H1 (cell line): ENCODE measurements around the gene OTUD3. TPM values are rescaled to one million over a fixed set of nuclear protein-coding genes. Genes with fewer than 3 reads are reported as not detected.

ENCODE experiments used
- CTCF ChIA-PET: fragments of 300-600 bp; sonication (Branson Sonifier 250); formaldehyde crosslinking; loops from one replicate; lab custom pipeline; 2021; ENCODE audit not compliant: partially characterized antibody; lab: Charles Lee
- POLR2A ChIA-PET: fragments of 300-600 bp; sonication (Branson Sonifier 250); formaldehyde crosslinking; loops from one replicate; lab custom pipeline; 2021; ENCODE audit warnings: inconsistent platforms; ENCODE audit not compliant: partially characterized antibody; lab: Charles Lee
- DNase-seq, 2 experiments: peaks; one replicate each; pipeline versions ENCODE4 v3.0.0 to v3.0.0-alpha.2; 2010 to 2022; ENCODE audit warnings: low spot score in 2 of 2, low read depth in 1 of 2, mixed read lengths in 1 of 2
- FAIRE-seq: peaks from 2 replicates; lab custom pipeline; 2011; peaks lifted over from hg19 to GRCh38; lab: Jason Lieb, UNC
- H2AFZ ChIP-seq: 2 replicates; pipeline ENCODE4 v1.8.1; 2012; ENCODE audit warnings: low read length, inconsistent platforms
- H2AK5ac ChIP-seq: 2 replicates; pipeline ENCODE4 v1.6.1; 2013; ENCODE audit warnings: low read depth, low read length
- H2BK120ac ChIP-seq: replicated peaks from 2 replicates; pipeline ENCODE3; 2013; ENCODE audit warnings: low read depth, low read length, inconsistent platforms
- H2BK12ac ChIP-seq: 2 replicates; pipeline ENCODE4 v1.6.1; 2013; ENCODE audit warnings: low read depth, low read length
- H2BK15ac ChIP-seq: 2 replicates; pipeline ENCODE4 v1.6.1; 2013; ENCODE audit warnings: low read length
- H2BK20ac ChIP-seq: 2 replicates; pipeline ENCODE4 v1.6.1; 2013; ENCODE audit warnings: low read length
- H2BK5ac ChIP-seq: 2 replicates; pipeline ENCODE4 v1.6.1; 2013; ENCODE audit warnings: low read depth, low read length
- H3K14ac ChIP-seq: 2 replicates; pipeline ENCODE4 v1.6.1; 2013; ENCODE audit warnings: inconsistent platforms; ENCODE audit not compliant: insufficient read length
- H3K18ac ChIP-seq: 2 replicates; pipeline ENCODE4 v1.6.1; 2013; ENCODE audit warnings: low read length; ENCODE audit errors: extremely low read depth
- H3K23ac ChIP-seq: 2 replicates; pipeline ENCODE4 v1.6.1; 2013; ENCODE audit warnings: inconsistent platforms; ENCODE audit not compliant: insufficient read length
- H3K23me2 ChIP-seq: 2 replicates; pipeline ENCODE4 v1.6.1; 2013; ENCODE audit warnings: low read depth, low read length
- H3K27ac ChIP-seq: 2 replicates; pipeline ENCODE4 v1.6.1; 2011; ENCODE audit warnings: low read depth, low read length, inconsistent platforms
- H3K27me3 ChIP-seq, 4 experiments: replicated peaks in 1 of 4; 1 replicate in 1 of 4; 2 replicates in 3 of 4; pipeline versions ENCODE4 v1.6.1 to v1.8.1; 2011 to 2013; ENCODE audit warnings: low read length in 3 of 4, mild to moderate bottlenecking in 3 of 4, inconsistent platforms in 2 of 4, mixed read lengths in 2 of 4, moderate library complexity in 1 of 4; ENCODE audit not compliant: control insufficient read depth in 3 of 4, insufficient read depth in 3 of 4; ENCODE audit errors: extremely low read depth in 1 of 4
- H3K36me3 ChIP-seq, 4 experiments: 2 replicates each; pipeline versions ENCODE4 v1.6.1 to v1.8.1; 2011 to 2013; ENCODE audit warnings: mild to moderate bottlenecking in 4 of 4, low read length in 3 of 4, moderate library complexity in 2 of 4, control low read depth in 1 of 4, inconsistent platforms in 1 of 4; ENCODE audit not compliant: insufficient read depth in 4 of 4, control insufficient read depth in 2 of 4
- H3K4ac ChIP-seq: replicated peaks from 2 replicates; pipeline ENCODE3; 2013; ENCODE audit warnings: low read length, low read depth, mixed read lengths, inconsistent platforms; ENCODE audit not compliant: insufficient read length
- H3K4me1 ChIP-seq, 4 experiments: replicated peaks in 1 of 4; 1 replicate in 1 of 4; 2 replicates in 3 of 4; pipeline versions ENCODE4 v1.6.1 to v1.8.1; 2011 to 2013; ENCODE audit warnings: low read length in 3 of 4, inconsistent platforms in 2 of 4, mixed read lengths in 1 of 4; ENCODE audit not compliant: insufficient read depth in 4 of 4, control insufficient read depth in 3 of 4
- H3K4me2 ChIP-seq, 2 experiments: 2 replicates each; pipeline versions ENCODE4 v1.6.1 to v1.8.1; 2011 to 2013; ENCODE audit warnings: low read depth in 2 of 2, low read length in 2 of 2, control low read depth in 1 of 2, inconsistent platforms in 1 of 2, mild to moderate bottlenecking in 1 of 2; ENCODE audit not compliant: insufficient read depth in 1 of 2
- H3K4me3 ChIP-seq, 4 experiments: fragments of 200-600, 300-600 bp in 1 of 4; sonication (generic), shearing (Covaris generic), sonication (Bioruptor Twin) in 1 of 4; 2 replicates each; pipeline versions ENCODE4 v1.5.1 to v1.8.1; 2011 to 2016; ENCODE audit warnings: low read length in 4 of 4, low read depth in 3 of 4, control low read depth in 2 of 4, inconsistent platforms in 2 of 4, mild to moderate bottlenecking in 2 of 4, mixed read lengths in 1 of 4, moderate library complexity in 1 of 4; ENCODE audit not compliant: insufficient read depth in 2 of 4; ENCODE audit errors: extremely low read depth in 1 of 4
- H3K56ac ChIP-seq: replicated peaks from 2 replicates; pipeline ENCODE3; 2013; ENCODE audit warnings: low read depth, mild to moderate bottlenecking, mixed read lengths, low read length, inconsistent platforms; ENCODE audit not compliant: insufficient read length
- H3K79me1 ChIP-seq: 2 replicates; pipeline ENCODE4 v1.6.1; 2013; ENCODE audit warnings: low read depth, low read length, control low read depth
- H3K79me2 ChIP-seq, 2 experiments: 2 replicates each; pipeline versions ENCODE4 v1.6.1 to v1.8.1; 2012 to 2013; ENCODE audit warnings: low read length in 2 of 2, mild to moderate bottlenecking in 2 of 2, inconsistent platforms in 1 of 2; ENCODE audit not compliant: insufficient read depth in 2 of 2, control insufficient read depth in 1 of 2
- H3K9ac ChIP-seq, 4 experiments: replicated peaks in 1 of 4; 1 replicate in 1 of 4; 2 replicates in 3 of 4; pipeline versions ENCODE4 v1.6.1 to v1.8.1; 2011 to 2013; ENCODE audit warnings: low read depth in 3 of 4, low read length in 3 of 4, control low read depth in 2 of 4, mild to moderate bottlenecking in 2 of 4, moderate library complexity in 2 of 4, inconsistent platforms in 1 of 4; ENCODE audit errors: extremely low read depth in 1 of 4
- H3K9me3 ChIP-seq, 2 experiments: 2 replicates each; pipeline versions ENCODE4 v1.6.1 to v1.8.1; 2012 to 2013; ENCODE audit warnings: mild to moderate bottlenecking in 2 of 2, moderate library complexity in 2 of 2, control low read depth in 1 of 2, inconsistent platforms in 1 of 2, low read depth in 1 of 2, low read length in 1 of 2, mixed read lengths in 1 of 2; ENCODE audit not compliant: insufficient read depth in 2 of 2
- H4K20me1 ChIP-seq, 2 experiments: replicated peaks in 1 of 2; 2 replicates each; pipeline versions ENCODE3 to v1.8.1; 2011 to 2013; ENCODE audit warnings: inconsistent platforms in 2 of 2, low read length in 2 of 2, mild to moderate bottlenecking in 1 of 2; ENCODE audit not compliant: insufficient read depth in 2 of 2, control insufficient read depth in 1 of 2
- H4K5ac ChIP-seq: 2 replicates; pipeline ENCODE4 v1.6.1; 2013; ENCODE audit warnings: low read length, low read depth, mixed read lengths, inconsistent platforms; ENCODE audit not compliant: insufficient read length
- H4K8ac ChIP-seq: 2 replicates; pipeline ENCODE4 v1.8.0; 2013; ENCODE audit warnings: mild to moderate bottlenecking, moderate library complexity, low read length, inconsistent platforms; ENCODE audit not compliant: insufficient read depth; ENCODE audit errors: extremely low read depth
- H4K91ac ChIP-seq: replicated peaks from 2 replicates; pipeline ENCODE3; 2013; ENCODE audit warnings: low read length, mixed read lengths, inconsistent platforms; ENCODE audit not compliant: insufficient read length
- WGBS, 2 experiments: shearing (Covaris generic) in 1 of 2; methylation state at CpG; one replicate each; pipeline versions ENCODE4 v1.1.6 to v1.1.7; 2013 to 2015; ENCODE audit warnings: low lambda C conversion rate in 2 of 2, mixed read lengths in 2 of 2, inconsistent platforms in 1 of 2, low coverage in 1 of 2, missing lambda C conversion rate in 1 of 2; ENCODE audit not compliant: insufficient replicate concordance in 2 of 2, insufficient coverage in 1 of 2, insufficient read length in 1 of 2; ENCODE audit errors: extremely low coverage in 1 of 2, missing lambda C conversion rate in 1 of 2; 5-methylcytosine and 5-hydroxymethylcytosine counted together
- polyA plus RNA-seq, 7 experiments: library from polyadenylated mRNA; depleted of rRNA in 3 of 7; stranded (reverse) in 5 of 7; unstranded in 2 of 7; fragments of >200 nt in 5 of 7; fragments of 200-250 nt in 2 of 7; gene quantifications; 1 replicate in 5 of 7; 2 replicates in 1 of 7; 4 replicates in 1 of 7; pipeline versions ENCODE4 v1.2.1 to v1.2.3, GENCODE V29; 2011 to 2013; ENCODE audit warnings: missing spikeins in 2 of 7, mixed read lengths in 2 of 7
- total RNA-seq: library from RNA; stranded (reverse); fragmentation: NEBNext Ultra II Directional; extraction: Animal tissue kit (Norgen Biotek cat#: 25700); gene quantifications from 2 replicates; pipeline ENCODE4 v1.2.1, GENCODE V29; 2021

Gene OTUD3
- total and polyA plus RNA-seq, 2 of the 8 experiments (the other 6 are each of a cell fraction or from before 2014, with no cell fraction given) = 6.3 to 11.9 TPM

DNA sequence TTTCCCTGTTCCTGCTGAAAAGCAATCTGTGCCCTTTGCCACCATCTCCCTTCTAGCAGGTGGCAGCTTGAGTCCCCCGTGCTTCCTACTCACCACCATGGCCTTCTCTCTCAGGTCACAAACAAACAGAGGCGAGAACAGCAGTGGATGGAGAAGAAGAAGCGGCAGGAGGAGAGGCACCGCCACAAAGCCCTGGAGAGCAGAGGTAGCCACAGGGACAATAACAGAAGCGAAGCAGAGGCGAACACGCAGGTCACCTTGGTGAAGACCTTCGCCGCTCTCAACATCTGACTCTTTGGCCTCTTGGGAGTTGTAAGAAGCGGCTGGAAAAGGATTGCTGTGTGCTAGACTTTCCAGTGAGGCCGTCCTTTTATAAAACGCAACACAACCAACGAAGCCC is 25.3 kb downstream of the OTUD3 start:
- Histone ChIP-seq H3K4me2 (no peak overlapping the region), H2BK120ac (no peak overlapping the region), H2BK20ac (no peak overlapping the region), H3K56ac (no peak overlapping the region), H2BK12ac (no peak overlapping the region), H3K18ac (no peak overlapping the region), H3K79me2 (no peaks in the 10 kb centered on the region), H3K14ac (no peak overlapping the region), H3K36me3 (peaks cover 25 to 75% (median 65%) of the 10 kb centered on the region in 4 experiments), H3K9me3 (no peaks in the 10 kb centered on the region), H4K5ac (no peak overlapping the region), H4K20me1 (peaks cover 0 to 7% of the 10 kb centered on the region in 2 experiments), H3K4me1 (no peaks in the 10 kb centered on the region), H4K8ac (no peak overlapping the region), H3K27ac (no peak overlapping the region), H3K4ac (no peak overlapping the region), H3K79me1 (no peaks in the 10 kb centered on the region), H2BK15ac (no peak overlapping the region), H3K23ac (no peak overlapping the region), H4K91ac (no peak overlapping the region), H2AFZ (no peak overlapping the region), H3K23me2 (no peaks in the 10 kb centered on the region), H3K9ac (no peak overlapping the region), H3K4me3 (no peak overlapping the region), H3K27me3 (no peaks in the 10 kb centered on the region), H2BK5ac (no peak overlapping the region), H2AK5ac (no peak overlapping the region)
- FAIRE-seq (no peak), DNase-seq (no peak)
- ChIA-PET CTCF (interaction anchor here (1.4 kb wide), 1 partner anchor 289 kb away, joined by 3 read pairs; no protein-coding TSS in a partner anchor), POLR2A (no interaction called here)
- 94% methylated on average over 13 of the region's 13 CpGs; no CpG with 5 or more reads in 1 of the 2 experiments for WGBS, 2 experiments
